ENCODE measurements around the gene LHX6. TPM values are rescaled to one million over a fixed set of nuclear protein-coding genes. Genes with fewer than 3 reads are reported as not detected.

The LHX6 gene
- polyA plus RNA-seq, 1 experiment, result not detected

GRCh38 chr9:122252796-122253195 is 24.0 kb upstream of the LHX6 start:
- H3K27me3 ChIP-seq (ENCODE audit: control insufficient read depth, insufficient read depth, low read length), result no peaks in the 10 kb centered on the region
- ChIA-PET POLR2A (no interaction called here), CTCF (no interaction called here)
- no peak overlapping the region for H3K4me3 ChIP-seq (ENCODE audit: low read depth, low read length)
- H3K27ac ChIP-seq (ENCODE audit: low read depth, low read length), result no peak overlapping the region
- H3K9me3 ChIP-seq (ENCODE audit: control insufficient read depth, insufficient read depth, low read length), result no peaks in the 10 kb centered on the region; the same call in 1 of the 2 replicates
- DNase-seq (ENCODE audit: low read depth, low spot score), result no peak
- no peak for TF ChIP-seq CTCF (IDR thresholded peaks at IDR 0.05; ENCODE audit: low read depth, low read length)

GRCh38 chr9:122251351-122251750 is 22.6 kb upstream of the LHX6 start:
- ChIA-PET CTCF (interaction anchor here (1.4 kb wide), 1 partner anchor 100 kb away, joined by 5 read pairs; no protein-coding TSS in a partner anchor), POLR2A (no interaction called here)
- no peaks in the 10 kb centered on the region for H3K27me3 ChIP-seq (ENCODE audit: control insufficient read depth, insufficient read depth, low read length)
- no peaks in the 10 kb centered on the region for H3K9me3 ChIP-seq (ENCODE audit: control insufficient read depth, insufficient read depth, low read length)
- no peak overlapping the region for H3K27ac ChIP-seq (ENCODE audit: low read depth, low read length)
- no peak overlapping the region for H3K4me3 ChIP-seq (ENCODE audit: low read depth, low read length)
- TF ChIP-seq CTCF (IDR thresholded peaks at IDR 0.05; ENCODE audit: low read depth, low read length), result no peak
- DNase-seq (ENCODE audit: low read depth, low spot score), result no peak

GRCh38 chr9:122248448-122248865 is 19.7 kb upstream of the LHX6 start:
- POLR2A ChIA-PET, result no interaction called here

GRCh38 chr9:122246666-122247065 is 17.9 kb upstream of the LHX6 start:
- ChIA-PET CTCF (interaction anchor here (0.9 kb wide), 1 partner anchor 104 kb away, joined by 4 read pairs; no protein-coding TSS in a partner anchor), POLR2A (no interaction called here)
- Histone ChIP-seq H3K27ac (ENCODE audit: low read depth, low read length) (no peak overlapping the region), H3K27me3 (ENCODE audit: control insufficient read depth, insufficient read depth, low read length) (no peaks in the 10 kb centered on the region), H3K9me3 (ENCODE audit: control insufficient read depth, insufficient read depth, low read length) (no peaks in the 10 kb centered on the region), H3K4me3 (ENCODE audit: low read depth, low read length) (no peak overlapping the region)
- DNase-seq (ENCODE audit: low read depth, low spot score), result no peak
- TF ChIP-seq CTCF (IDR thresholded peaks at IDR 0.05; ENCODE audit: low read depth, low read length), result no peak

More at GRCh38 chr9:122248448-122248865, 19.7 kb upstream of the LHX6 start:
- DNase-seq (ENCODE audit: low read depth, low spot score), result no peak
- TF ChIP-seq CTCF (IDR thresholded peaks at IDR 0.05; ENCODE audit: low read depth, low read length), result no peak
- no peaks in the 10 kb centered on the region for H3K27me3 ChIP-seq (ENCODE audit: control insufficient read depth, insufficient read depth, low read length)
- no peak overlapping the region for H3K4me3 ChIP-seq (ENCODE audit: low read depth, low read length)
- CTCF ChIA-PET, result interaction anchor here (1.9 kb wide), 1 partner anchor 102 kb away, joined by 8 read pairs; no protein-coding TSS in a partner anchor
- H3K9me3 ChIP-seq (ENCODE audit: control insufficient read depth, insufficient read depth, low read length), result no peaks in the 10 kb centered on the region
- no peak overlapping the region for H3K27ac ChIP-seq (ENCODE audit: low read depth, low read length)

- no peak overlapping the region for H3K4me3 ChIP-seq (ENCODE audit: low read depth, low read length)
- CTCF ChIA-PET, result no interaction called here
- no peak overlapping the region for H3K27ac ChIP-seq (ENCODE audit: low read depth, low read length)
- no peaks in the 10 kb centered on the region for H3K9me3 ChIP-seq (ENCODE audit: control insufficient read depth, insufficient read depth, low read length)
- no peaks in the 10 kb centered on the region for H3K27me3 ChIP-seq (ENCODE audit: control insufficient read depth, insufficient read depth, low read length)
- POLR2A ChIA-PET, result no interaction called here
- no peak for TF ChIP-seq CTCF (IDR thresholded peaks at IDR 0.05; ENCODE audit: low read depth, low read length)
- DNase-seq (ENCODE audit: low read depth, low spot score), result no peak
Measured at GRCh38 chr9:122244349-122244748, 15.6 kb upstream of the LHX6 start.
